ENCODE data around the gene TFF3. TPM values are rescaled to one million over a fixed set of nuclear protein-coding genes. Genes with fewer than 3 reads are reported as not detected.

Gene TFF3
- total RNA-seq, 4 donors from 2014 or later = 2.9 to 13.2 (median 4.6) TPM; not detected in 1

DNA sequence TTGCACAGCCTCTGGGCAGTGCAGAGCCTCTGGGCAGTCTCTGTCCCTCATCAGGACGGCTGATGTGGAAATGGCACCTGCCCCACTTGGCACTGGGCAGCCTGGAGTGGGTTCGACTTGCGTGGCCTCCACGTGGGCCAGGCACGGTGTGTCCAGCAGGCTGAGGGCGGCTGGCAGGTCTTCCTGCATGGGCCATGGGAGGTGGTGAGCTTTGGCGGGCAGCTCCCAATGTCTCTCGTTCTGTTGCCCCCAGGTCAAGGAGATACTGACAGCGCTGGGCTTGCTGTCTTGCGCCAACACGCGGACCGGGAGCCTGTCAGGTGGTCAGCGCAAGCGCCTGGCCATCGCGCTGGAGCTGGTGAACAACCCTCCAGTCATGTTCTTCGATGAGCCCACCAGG, 33.2 kb downstream of the TFF3 start:
- TF ChIP-seq CTCF (IDR thresholded peaks at IDR 0.05; ENCODE audit: low read depth) = no peak

DNA sequence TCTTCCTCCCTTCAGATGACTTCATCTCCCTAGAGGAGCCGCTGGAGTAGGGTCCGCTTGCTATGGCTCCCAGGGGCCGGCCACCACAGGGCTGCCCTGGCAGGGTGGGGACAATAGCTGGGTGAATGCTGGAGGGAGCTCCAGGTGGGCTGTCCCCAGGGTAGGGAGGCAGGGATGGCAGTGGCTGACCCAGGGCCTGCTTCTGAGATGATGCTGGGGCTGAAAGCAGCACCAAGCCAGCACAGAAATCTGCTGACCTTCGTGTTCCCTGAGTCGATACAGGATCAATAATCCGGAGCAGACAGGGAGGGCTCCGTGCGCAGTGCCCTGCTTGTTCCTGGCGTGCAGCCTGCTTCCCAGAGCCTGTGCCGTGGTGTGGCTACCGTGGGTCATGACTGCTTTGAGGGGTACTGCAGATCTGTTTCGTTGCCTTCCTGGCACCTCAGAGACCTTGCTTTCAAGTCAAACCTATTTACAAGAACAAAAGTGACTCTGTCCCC, 34.0 kb downstream of the TFF3 start:
- no peak for TF ChIP-seq CTCF (IDR thresholded peaks at IDR 0.05; ENCODE audit: low read depth)

DNA sequence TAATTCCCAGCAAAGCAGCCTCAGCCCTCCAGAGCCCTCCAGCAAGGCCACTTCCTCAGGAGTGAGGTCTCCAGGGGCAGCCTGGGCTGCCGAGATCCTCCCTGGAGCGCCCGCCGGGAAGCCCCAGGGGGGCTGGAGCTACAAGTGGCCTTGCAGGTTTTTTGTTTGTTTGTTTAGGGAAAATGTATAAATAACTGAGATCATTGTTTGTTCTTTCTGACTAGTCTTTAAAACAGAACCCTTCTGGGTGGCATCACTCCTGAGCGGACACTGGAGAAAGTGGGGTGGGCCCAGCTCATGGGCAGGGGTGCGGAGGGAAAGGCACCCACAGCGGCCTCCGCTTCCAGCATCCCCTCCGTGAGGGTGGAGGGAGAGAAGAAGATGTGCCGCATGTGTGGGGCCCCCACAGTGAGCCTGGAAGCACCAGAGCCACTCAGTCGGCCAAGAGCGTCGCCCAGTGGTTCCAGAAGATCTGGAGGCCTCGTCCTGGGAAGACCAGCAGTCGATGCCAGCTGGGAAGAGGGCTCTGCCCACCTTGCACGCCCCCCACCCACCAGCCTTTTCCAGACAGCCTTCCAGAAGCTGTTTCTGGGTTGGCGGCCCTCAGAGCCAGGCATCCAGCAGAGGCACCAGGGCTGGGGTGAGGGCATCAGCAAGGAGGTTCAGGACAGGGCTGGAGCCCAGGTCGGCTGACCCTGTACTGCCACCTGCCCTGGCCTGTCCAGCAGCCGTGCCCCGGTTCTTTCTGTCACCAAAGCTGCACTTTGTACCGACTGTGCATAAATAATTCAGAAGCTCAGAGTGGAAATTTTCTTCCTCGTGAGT, 34.6 kb downstream of the TFF3 start:
- no peak for TF ChIP-seq CTCF (IDR thresholded peaks at IDR 0.05; ENCODE audit: low read depth)

DNA sequence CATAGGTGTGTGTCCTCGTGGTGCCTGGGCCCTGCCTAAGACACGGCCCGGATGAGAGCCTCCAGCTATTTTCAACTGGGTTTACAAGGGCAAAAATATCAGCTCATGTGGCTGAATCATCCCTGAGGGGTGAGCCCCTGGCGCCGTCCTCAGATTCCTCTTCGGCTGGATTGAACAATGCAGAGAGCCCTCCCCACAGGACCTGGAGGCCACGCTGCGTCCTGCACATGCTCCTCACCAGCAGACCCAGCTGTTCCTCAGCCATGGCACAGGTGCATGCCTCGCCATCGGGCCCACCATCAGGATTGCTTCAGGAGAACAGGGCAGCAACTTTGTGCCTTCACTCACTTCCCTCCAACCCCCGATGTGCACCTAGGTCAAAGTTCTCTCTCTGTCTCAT, 35.3 kb downstream of the TFF3 start:
- no peak for TF ChIP-seq CTCF (IDR thresholded peaks at IDR 0.05; ENCODE audit: low read depth)

GRCh38 chr21:42279341-42279871, 35.8 kb downstream of the TFF3 start:
- no peak for TF ChIP-seq CTCF (IDR thresholded peaks at IDR 0.05; ENCODE audit: low read depth)

DNA sequence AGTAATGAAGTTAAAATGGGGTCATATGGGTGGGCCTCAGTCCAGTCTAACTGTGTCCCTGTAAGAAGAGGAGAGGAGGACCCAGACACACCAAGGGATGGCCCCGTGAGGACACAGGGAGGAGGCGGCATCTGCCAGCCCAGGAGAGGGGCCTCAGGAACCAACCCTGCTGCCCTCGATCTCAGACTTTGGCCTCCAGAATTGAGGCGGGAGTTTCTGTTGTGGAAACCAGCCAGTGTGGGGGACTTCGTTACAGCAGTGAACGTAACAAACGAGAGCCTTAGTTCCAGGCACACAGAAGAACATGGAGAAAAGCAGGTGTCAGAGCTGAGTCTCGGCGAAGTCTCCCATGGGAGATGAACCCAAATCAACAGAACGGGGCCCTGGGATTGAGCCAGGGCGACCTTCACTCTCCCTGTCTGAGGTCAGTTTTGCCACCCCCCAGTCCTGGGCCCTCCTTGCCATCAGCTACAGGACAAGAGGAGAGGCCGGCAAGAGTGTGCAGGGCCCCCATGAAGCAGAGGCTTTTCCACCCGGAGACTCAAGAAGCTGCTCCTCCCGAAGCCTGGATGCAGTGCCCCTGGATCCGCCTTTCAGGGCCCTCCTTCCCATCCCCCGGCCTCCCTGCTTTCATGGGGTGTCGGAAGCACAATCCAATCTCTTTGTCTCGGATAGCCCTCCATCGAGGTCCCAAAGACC, 36.6 kb downstream of the TFF3 start:
- TF ChIP-seq CTCF (IDR thresholded peaks at IDR 0.05; ENCODE audit: low read depth) = no peak

DNA sequence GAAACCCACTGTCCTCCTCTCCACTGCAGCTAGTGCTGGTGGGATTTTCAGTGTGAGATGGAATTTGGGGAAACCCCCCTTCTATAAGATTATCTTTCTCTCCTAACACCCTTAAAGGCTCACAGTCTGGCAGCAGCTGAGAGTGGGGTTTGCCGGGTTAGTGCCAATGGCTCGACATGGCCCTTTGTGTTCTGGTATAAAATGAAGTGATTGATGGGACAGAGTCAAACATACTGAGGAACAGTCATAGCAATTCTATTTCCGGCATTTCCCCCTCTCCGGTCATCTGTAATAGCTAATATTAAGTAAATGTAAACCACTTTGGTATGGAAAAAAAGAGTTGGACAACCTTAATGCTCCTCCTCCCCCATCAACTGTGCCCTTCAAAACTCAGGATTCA, 37.6 kb downstream of the TFF3 start:
- no peak for TF ChIP-seq CTCF (IDR thresholded peaks at IDR 0.05; ENCODE audit: low read depth)
